Fibroblast of upper back skin (primary cell): ENCODE results near the gene PCSK2.
A peak's percentile ranks its signal among the peaks of the same experiment; 100 is the strongest.

ENCODE experiments used
- DNase-seq: peaks from one replicate; pipeline ENCODE4 v3.0.0-alpha.2; 2013

PCSK2 gene

DNA sequence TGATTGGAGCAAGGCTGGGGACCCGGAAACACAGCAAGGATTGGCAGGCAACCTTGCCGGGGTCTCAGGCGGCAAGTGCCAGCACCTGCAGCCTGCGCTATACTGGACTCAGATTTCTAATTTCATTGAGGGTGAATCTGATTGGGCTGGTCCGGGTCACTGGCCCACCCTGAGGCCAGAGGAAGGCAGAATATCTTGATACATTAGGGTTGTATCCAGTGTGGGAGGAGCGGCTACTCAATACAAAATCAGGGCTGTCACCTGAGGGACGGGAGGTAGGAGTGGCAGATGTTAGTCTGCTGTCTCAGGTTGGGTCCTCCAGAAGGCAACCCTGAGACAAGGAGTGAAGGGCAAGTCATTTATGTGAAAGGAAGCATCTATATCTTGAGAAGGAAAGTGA lies 263.7 kb downstream of the PCSK2 start:
- DNase-seq: no peak

DNA sequence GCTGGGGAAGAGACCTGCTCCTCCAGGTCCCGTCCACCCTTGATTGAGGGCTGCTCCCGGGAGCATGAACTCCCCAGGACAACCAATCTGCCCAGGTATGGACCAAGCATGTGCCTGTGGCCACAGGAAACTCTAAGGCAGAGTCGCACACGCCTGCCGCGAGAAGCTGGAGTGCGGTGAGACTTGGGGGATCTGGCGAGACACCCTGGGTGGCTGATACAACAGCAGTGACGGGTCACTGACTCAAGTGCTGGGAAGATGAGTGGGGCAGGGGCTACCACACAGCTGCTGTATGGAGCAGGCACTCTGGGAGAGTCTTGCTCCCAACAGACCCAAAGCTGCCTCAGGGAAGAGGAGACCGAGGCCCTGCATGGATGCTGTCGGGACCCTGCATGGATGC lies 264.2 kb downstream of the PCSK2 start:
- no peak for DNase-seq

DNA sequence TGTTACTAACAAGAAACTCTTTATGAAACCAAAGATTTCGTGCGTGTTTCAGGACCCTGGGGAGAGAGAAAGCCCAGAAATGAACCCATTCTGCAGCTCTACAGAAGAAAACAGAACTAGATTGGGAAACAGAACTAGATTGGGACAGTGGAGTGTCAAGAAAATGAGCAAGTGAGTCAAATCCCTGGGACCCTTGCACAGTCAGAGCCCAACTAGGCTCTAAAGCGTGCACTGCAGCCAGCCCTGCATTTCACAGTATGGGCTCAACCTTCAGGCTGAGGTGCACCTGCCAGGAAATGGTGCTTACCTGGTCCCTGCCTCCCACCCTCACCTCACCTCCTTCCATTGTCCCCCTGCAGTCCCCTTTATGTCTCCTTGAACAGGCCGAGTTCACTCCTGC lies 264.6 kb downstream of the PCSK2 start:
- DNase-seq: no peak

DNA sequence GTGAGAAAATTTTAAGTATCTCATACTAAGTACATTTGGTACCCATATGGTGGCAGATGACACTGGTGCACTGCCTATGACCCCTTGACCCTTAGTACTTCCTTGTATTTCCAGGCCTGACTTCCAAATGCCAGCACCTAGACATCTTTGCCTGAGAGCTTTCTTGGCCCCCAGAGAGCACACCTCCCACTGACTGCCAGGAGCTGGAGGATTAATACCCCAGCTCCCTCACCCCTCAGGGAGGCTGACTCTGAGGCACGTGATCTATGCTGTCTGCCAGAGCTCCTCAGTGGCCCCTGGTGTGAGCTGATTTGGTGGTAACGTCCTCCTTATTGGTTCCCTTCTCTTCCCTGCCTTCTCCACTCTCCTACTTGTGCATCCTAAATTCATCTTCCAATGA lies 266.3 kb downstream of the PCSK2 start:
- DNase-seq: no peak

GRCh38 chr20:17494201-17494600 lies 267.4 kb downstream of the PCSK2 start:
- DNase-seq: no peak

DNA sequence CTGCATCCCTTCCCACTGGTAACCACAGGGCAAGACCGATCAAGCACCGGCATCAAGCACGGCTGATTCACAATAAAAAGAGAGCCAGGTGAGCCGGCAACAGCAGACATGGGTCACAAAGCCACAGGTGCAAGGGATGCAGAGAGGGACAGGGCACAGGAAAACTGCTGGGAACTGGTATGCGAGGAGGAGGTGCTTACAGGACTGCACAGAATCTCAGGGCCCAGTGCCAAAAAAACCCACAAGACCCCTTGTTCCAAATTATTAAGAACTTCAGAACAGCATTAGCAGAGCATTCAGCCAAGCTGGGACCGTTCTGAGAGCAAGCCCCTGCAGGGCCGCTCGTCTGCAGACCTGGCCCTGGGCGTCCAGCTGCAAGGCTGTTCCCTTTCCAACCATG lies 269.0 kb downstream of the PCSK2 start:
- DNase-seq: no peak

GRCh38 chr20:17497821-17498580 lies 271.2 kb downstream of the PCSK2 start:
- DNase-seq: peak; percentile 11

DNA sequence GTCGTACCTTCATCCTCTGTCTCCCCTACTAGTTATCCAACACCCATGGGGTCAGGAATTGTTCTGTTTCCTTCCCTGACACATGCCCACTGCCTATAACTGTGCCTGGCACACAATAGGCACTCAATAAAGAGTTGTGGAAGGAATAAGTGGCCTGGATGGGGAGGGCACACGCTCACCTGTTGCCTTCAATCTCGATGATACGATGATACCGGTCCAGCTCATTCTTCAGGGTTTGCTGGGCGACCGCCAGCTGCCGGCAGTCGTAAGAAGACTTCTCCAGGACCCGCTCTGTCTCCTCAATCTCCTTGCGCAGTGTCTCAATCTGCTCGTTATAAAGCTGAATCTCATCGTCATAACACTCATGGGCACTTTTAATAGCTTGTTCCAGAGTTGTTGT lies 271.8 kb downstream of the PCSK2 start:
- no peak for DNase-seq

- peak; percentile 42 for DNase-seq
Observed at GRCh38 chr20:17499041-17499440, 272.2 kb downstream of the PCSK2 start.

GRCh38 chr20:17500271-17500670 lies 273.4 kb downstream of the PCSK2 start:
- DNase-seq: no peak

- no peak for DNase-seq
Observed at GRCh38 chr20:17500826-17501225, 274.0 kb downstream of the PCSK2 start.

GRCh38 chr20:17501701-17502100 lies 274.9 kb downstream of the PCSK2 start:
- DNase-seq: no peak

- no peak for DNase-seq
Observed at GRCh38 chr20:17502105-17502504, 275.3 kb downstream of the PCSK2 start.

- DNase-seq: no peak
Observed at GRCh38 chr20:17503301-17504065, 276.6 kb downstream of the PCSK2 start.

DNA sequence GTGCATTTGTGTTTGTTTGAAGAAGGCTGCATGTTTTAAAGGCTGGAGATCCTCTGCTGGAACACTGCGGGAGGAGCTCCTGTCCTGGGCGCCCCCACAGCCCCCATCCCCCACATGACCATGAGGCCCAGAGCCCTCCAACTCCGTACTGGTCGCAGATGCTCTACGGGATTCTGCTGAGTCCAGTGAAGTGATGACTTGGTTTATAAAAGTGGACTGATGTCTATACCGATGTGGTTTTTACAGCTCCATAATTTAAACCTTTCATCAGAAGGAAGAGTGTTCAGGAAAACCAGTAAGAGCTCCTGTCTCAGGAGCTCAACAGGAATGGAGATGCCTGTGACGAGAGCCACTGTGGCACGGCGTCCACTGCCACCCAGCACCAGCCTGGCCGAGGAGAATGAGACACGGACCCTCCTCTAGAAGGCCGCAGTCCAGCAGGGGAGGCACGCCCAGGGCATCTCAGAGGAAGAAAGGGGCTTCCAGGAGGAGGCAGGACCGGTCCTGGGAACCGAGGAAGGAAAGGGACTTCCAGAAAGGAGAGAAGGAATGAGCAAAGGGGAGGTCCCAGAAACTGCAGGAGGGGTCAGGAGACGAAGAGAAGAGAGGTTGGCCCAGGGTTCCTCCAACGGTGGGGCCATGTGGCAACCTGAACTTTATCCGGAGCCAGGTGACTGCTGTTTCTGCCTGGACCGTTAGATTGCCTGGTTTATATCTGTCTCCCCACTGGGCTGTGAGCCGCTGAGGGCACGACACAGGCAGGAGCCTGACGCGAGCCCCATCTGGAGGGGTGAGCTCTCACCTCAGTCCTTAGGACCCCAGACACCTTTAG lies 277.4 kb downstream of the PCSK2 start:
- DNase-seq: no peak

DNA sequence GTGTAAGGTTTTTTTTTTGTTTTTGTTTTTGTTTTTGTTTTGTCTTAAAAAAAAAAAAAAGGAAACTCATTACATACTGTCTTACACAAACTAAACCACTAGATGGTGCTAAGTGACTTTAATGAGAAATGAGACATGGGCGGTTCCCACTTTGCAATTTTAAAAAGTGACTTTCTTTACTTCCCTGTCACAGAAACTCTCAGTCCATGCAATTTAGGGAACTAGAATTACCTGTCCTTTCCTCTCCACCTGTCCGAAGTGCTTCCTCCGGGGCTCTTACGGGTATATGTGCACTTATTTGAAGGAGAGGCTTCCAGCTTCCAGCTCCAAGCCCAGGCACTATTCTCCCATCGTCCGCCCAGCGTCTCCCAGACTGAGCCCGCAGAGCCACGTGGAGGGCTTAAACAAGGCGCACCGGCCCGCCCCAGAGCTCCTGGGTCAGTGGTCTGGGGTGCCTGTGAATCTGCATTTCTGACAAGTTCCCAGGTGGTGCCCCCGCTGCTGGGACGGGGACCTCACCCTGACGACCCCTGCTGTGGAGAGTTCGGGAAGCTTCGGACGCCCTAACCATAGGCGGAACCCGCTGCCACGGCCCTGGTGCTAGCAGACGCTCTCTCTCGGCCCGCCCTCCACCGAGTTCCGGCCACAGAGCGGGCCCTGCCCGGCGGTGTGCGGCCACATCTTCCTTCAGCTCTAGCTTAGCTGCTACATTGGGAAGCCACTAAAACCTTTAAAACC lies 278.2 kb downstream of the PCSK2 start:
- peak; percentile 64 for DNase-seq

DNA sequence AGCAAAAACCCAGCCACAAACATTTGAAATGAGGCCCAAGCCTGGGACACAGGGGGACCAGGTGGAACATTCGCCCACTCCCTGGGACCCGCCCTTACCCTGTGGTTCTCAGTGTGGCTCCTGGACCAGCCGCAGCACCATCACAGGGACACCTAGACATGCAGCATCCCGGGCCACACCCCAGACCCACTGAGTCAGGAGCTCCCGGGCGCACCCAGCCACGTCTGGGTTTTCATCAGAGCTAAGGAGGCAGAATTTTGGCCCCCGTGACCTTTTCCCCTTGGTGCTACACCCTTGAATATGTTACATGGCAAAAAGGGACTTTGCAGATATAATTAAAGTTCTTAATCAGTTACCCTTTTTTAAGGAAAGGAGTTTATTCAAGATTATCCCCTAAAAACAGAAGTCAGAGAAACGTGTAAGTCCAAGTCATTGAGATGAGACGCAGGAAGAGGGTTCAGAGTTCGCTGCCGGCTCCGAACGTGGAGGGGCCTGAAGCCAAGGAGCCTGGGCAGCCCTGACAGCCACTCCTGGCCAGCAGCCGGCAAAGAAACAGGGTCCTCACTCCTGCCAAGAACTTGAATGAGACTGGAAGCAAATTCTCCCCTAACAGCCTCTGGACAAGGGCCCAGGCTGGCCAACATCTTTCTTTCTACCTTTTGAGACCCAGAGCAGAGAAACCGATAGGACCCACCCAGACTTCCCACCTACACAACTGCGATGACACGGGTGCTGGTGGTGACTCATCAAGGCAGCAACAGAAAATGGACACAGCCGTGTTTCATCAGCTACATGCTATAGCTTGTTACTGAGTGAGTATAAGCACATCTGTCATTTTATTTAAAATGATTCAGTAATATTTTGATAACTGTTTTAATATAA lies 279.0 kb downstream of the PCSK2 start:
- DNase-seq: peak; percentile 48

GRCh38 chr20:17507032-17507431 lies 280.2 kb downstream of the PCSK2 start:
- DNase-seq: no peak

GRCh38 chr20:17507531-17507930 lies 280.7 kb downstream of the PCSK2 start:
- no peak for DNase-seq

- no peak for DNase-seq
Observed at GRCh38 chr20:17508756-17509155, 281.9 kb downstream of the PCSK2 start.

- no peak for DNase-seq
Observed at GRCh38 chr20:17510548-17510947, 283.7 kb downstream of the PCSK2 start.

DNA sequence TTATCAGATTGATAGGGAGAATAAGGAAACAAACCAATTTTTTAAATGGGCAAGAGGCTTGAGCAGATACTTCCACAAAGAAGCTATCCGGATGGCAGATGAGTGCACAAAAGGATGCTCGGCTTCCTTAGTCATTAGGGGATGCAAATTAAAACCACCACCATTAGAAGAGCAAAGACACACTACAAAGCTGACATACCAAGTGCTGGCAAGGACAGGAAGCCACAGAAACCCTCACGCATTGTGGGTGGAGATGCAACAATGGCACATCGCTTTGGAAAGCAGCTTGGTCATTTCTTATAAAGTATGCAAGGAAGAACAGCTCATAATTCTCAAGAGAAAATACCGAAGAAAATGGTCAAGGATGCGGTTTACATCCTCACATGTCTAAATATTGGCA lies 284.6 kb downstream of the PCSK2 start:
- no peak for DNase-seq
